Measurements from ENCODE around the gene FOXP1.
A peak's percentile ranks its signal among the peaks of the same experiment; 100 is the strongest.

The FOXP1 gene

GRCh38 chr3:71168880-71169411 lies 414.6 kb downstream of the FOXP1 start:
- FAIRE-seq (no peak), DNase-seq (ENCODE audit: insufficient read length, low spot score) (no peak)

GRCh38 chr3:71168121-71168721 lies 415.3 kb downstream of the FOXP1 start:
- DNase-seq (ENCODE audit: insufficient read length, low spot score) = no peak
- no peak for FAIRE-seq

- FAIRE-seq (no peak), DNase-seq (ENCODE audit: insufficient read length, low spot score) (no peak)
Observed at GRCh38 chr3:71166339-71167240, 416.9 kb downstream of the FOXP1 start.

GRCh38 chr3:71164881-71165280 lies 418.6 kb downstream of the FOXP1 start:
- FAIRE-seq (no peak), DNase-seq (ENCODE audit: insufficient read length, low spot score) (no peak)

- FAIRE-seq (no peak), DNase-seq (ENCODE audit: insufficient read length, low spot score) (no peak)
Observed at GRCh38 chr3:71163198-71163918, 420.2 kb downstream of the FOXP1 start.

GRCh38 chr3:71162221-71162620 lies 421.3 kb downstream of the FOXP1 start:
- DNase-seq (ENCODE audit: insufficient read length, low spot score) (no peak), FAIRE-seq (no peak)

- DNase-seq (ENCODE audit: insufficient read length, low spot score) = no peak
- FAIRE-seq = peak; percentile 11
Observed at GRCh38 chr3:71160785-71161546, 422.6 kb downstream of the FOXP1 start.

- DNase-seq (ENCODE audit: insufficient read length, low spot score) (no peak), FAIRE-seq (no peak)
Observed at GRCh38 chr3:71156062-71156665, 427.4 kb downstream of the FOXP1 start.

- DNase-seq (ENCODE audit: insufficient read length, low spot score) (no peak), FAIRE-seq (no peak)
Observed at GRCh38 chr3:71154846-71155245, 428.7 kb downstream of the FOXP1 start.

GRCh38 chr3:71153713-71154112 lies 429.8 kb downstream of the FOXP1 start:
- no peak for DNase-seq (ENCODE audit: insufficient read length, low spot score)
- no peak for FAIRE-seq

GRCh38 chr3:71152892-71153265 lies 430.6 kb downstream of the FOXP1 start:
- no peak for FAIRE-seq

GRCh38 chr3:71152039-71152891 lies 431.3 kb downstream of the FOXP1 start:
- FAIRE-seq (no peak), DNase-seq (ENCODE audit: insufficient read length, low spot score) (no peak)

More at GRCh38 chr3:71152892-71153265, 430.6 kb downstream of the FOXP1 start:
- no peak for DNase-seq (ENCODE audit: insufficient read length, low spot score)

GRCh38 chr3:71149959-71150954 lies 433.3 kb downstream of the FOXP1 start:
- DNase-seq (ENCODE audit: insufficient read length, low spot score) = peak; percentile 3
- no peak for FAIRE-seq

GRCh38 chr3:71148455-71149060 lies 435.0 kb downstream of the FOXP1 start:
- FAIRE-seq = no peak

GRCh38 chr3:71146673-71147072 lies 436.9 kb downstream of the FOXP1 start:
- no peak for DNase-seq (ENCODE audit: insufficient read length, low spot score)
- no peak for FAIRE-seq

More at GRCh38 chr3:71148455-71149060, 435.0 kb downstream of the FOXP1 start:
- DNase-seq (ENCODE audit: insufficient read length, low spot score) = no peak

GRCh38 chr3:71145954-71146353 lies 437.6 kb downstream of the FOXP1 start:
- no peak for FAIRE-seq
- DNase-seq (ENCODE audit: insufficient read length, low spot score) = no peak

- FAIRE-seq (no peak), DNase-seq (ENCODE audit: insufficient read length, low spot score) (no peak)
Observed at GRCh38 chr3:71144525-71145253, 438.8 kb downstream of the FOXP1 start.

All from GM19239 (cell line).